Ovary (tissue), 3 donors: ENCODE results near the gene ZNF273.

Experiments
- EP300 ChIP-seq: sonication (generic); formaldehyde crosslinking; IDR thresholded peaks from one replicate; pipeline ENCODE4 v1.6.1; 2017; ENCODE audit warnings: antibody characterized with exemption
- POLR2A ChIP-seq: fragments of 450-650 bp; IDR thresholded peaks from one replicate; pipeline ENCODE4 v1.6.1; 2017; ENCODE audit warnings: antibody characterized with exemption, mild to moderate bottlenecking, moderate library complexity
- TF ChIP-seq, protein P1 (sequence below), 3 donors: fragments of 450-650 bp in 2 of 3; fragments of 200-600 bp in 1 of 3; IDR thresholded peaks; one replicate each; pipeline versions ENCODE4 v1.5.1 to v1.8.0; 2016 to 2022; ENCODE audit warnings: antibody characterized with exemption in 3 of 3, mild to moderate bottlenecking in 1 of 3
- donor health status: DM: no; HTN: no; CAD: no.

DNA sequence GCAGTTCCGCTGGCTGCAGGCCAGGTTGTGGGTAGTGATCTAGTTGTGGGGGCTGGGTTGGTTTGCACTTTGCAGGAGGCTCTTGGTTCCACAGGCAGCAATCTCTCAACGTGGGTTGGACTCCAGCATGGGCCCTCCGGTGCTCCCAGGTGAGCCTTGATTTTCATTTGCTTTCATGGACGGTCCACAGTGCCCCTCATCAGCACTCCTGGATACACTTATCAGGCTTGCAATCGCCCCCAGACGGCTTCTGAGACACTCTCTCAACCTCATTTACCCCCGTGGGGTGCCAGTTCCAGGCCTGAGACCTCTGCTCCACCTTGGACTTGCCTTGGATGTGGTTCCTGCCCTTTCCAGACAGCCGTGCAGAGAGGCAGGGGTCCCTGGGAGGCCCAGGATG is 31.3 kb upstream of the ZNF273 start:
- TF ChIP-seq POLR2A (no peak), EP300 (no peak)
- TF ChIP-seq, protein P1, sequence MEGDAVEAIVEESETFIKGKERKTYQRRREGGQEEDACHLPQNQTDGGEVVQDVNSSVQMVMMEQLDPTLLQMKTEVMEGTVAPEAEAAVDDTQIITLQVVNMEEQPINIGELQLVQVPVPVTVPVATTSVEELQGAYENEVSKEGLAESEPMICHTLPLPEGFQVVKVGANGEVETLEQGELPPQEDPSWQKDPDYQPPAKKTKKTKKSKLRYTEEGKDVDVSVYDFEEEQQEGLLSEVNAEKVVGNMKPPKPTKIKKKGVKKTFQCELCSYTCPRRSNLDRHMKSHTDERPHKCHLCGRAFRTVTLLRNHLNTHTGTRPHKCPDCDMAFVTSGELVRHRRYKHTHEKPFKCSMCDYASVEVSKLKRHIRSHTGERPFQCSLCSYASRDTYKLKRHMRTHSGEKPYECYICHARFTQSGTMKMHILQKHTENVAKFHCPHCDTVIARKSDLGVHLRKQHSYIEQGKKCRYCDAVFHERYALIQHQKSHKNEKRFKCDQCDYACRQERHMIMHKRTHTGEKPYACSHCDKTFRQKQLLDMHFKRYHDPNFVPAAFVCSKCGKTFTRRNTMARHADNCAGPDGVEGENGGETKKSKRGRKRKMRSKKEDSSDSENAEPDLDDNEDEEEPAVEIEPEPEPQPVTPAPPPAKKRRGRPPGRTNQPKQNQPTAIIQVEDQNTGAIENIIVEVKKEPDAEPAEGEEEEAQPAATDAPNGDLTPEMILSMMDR (IDR thresholded peaks at IDR 0.05) = no peak
